Measurements from ENCODE around the gene SUV39H2.

DNA sequence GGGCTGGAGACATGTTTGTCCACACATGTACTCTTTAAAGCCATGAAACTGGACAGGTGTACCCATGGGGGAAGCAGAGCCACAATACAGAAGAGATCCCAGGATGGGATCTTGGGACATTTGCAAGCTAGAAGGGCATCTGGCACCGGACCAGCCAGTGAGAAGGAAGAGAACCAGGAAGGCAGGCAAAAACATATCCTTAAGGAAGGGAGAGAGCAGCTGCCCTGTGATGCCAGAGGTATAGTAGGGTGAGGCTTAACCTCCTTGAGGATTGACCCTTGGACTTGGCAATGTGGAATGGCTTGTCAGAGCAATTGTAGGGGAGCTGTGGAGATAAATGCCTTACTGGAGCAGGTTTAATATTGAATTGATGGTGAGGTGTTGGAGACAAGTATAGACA is 17.9 kb upstream of the SUV39H2 start:
- no peak for TF ChIP-seq FOXA1 (IDR thresholded peaks at IDR 0.05)
- TF ChIP-seq LEF1 (IDR thresholded peaks at IDR 0.05; ENCODE audit: borderline replicate concordance) = no peak
- no peak for TF ChIP-seq FOXK2 (IDR thresholded peaks at IDR 0.05)
- TF ChIP-seq ZNF384 (IDR thresholded peaks at IDR 0.05) = no peak
- TF ChIP-seq TARDBP (IDR thresholded peaks at IDR 0.05) = no peak
- TF ChIP-seq SP1 (IDR thresholded peaks at IDR 0.05) = no peak
- TF ChIP-seq BHLHE40 (IDR thresholded peaks at IDR 0.05; ENCODE audit: borderline replicate concordance) = no peak
- TF ChIP-seq ARNT (IDR thresholded peaks at IDR 0.05) = no peak
